Posterior vena cava (tissue), 2 donors: Measurements from ENCODE around the gene THUMPD1. TPM values are rescaled to one million over a fixed set of nuclear protein-coding genes. Genes with fewer than 3 reads are reported as not detected.
"Not testable (repeated sequence)": the region's sequence is repeated elsewhere in the genome, so short reads cannot be mapped to it uniquely, and the experiment has no call there.

ENCODE experiments used
- DNase-seq: peaks from one replicate; pipeline ENCODE4 v3.0.0-alpha.2; 2020; ENCODE audit warnings: low spot score
- intact Hi-C, 2 donors: fragments of 100-400 bp; cut with DNase I; formaldehyde crosslinking; loops; one replicate each; pipeline versions ENCODE4 v1.14.1 to v1.14.2; 2022 to 2023
- total RNA-seq, 2 donors: library from RNA; stranded (reverse); fragmentation: NEBNext Ultra II Directional; extraction: Animal tissue kit (Norgen Biotek cat#: 25700); gene quantifications; one replicate each; pipeline ENCODE4 v1.2.1, GENCODE V29; 2021
- donor health status: DM: yes; HTN: yes; CAD: no.
- donor health status: DM: yes; HTN: yes; CAD: no.

The THUMPD1 gene
- total RNA-seq, 2 donors from 2014 or later = 24.9 to 26.1 TPM

DNA sequence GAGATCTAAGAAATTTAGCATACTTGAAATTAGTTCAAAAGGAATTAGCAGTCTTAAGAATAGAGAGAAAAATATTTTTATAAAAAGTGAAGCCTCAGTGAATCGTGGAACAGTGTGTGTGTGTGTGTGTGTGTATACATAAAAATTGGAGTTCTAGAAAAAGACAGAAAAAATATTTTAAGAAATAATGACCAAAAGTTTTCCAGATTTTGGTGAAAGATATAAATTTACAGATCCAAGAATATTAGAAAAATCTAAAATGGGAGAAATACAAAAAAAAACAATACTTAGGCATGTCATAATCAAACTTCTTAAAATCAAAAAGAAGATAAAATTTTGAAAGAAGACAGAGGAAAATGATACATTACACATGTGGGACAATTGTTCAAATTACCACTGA, 35.6 kb downstream of the THUMPD1 start:
- intact Hi-C loops, DNase-seq: not testable (repeated sequence)

DNA sequence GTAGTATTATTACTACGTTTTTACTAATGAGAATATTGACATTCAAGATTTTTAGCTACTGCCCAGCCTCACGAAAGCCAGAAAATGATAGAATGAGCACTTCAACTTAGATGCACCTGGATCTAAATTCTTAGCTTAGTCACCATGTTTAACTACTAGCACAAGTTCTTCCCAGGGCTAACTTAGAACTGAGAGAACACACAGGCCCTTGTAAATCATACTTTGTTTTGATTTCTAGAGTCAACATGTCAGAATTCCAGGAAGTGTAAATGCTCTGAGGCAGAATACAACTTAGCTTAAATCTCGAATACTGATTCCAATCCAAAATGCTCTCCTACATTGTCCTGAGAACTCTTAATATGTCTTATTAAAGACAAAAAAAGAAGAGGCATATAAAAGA, 37.3 kb downstream of the THUMPD1 start:
- DNase-seq = no peak
- intact Hi-C loops = no loop called here

DNA sequence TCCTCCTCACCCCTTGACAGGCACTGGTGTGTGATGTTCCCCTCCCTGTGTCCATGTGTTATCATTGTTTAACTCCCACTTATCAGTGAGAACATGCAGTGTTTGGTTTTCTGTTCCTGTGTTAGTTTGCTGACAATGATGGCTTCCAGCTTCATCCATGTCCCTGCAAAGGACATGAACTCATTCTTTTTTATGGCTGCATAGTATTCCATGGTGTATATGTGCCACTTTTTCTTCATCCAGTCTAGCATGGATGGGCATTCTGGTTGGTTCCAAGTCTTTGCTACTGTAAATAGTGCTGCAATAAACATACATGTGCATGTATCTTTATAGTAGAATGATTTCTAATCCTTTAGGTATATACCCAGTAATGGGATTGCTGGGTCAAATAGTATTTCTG, 39.9 kb downstream of the THUMPD1 start:
- intact Hi-C loops, DNase-seq: not testable (repeated sequence)

DNA sequence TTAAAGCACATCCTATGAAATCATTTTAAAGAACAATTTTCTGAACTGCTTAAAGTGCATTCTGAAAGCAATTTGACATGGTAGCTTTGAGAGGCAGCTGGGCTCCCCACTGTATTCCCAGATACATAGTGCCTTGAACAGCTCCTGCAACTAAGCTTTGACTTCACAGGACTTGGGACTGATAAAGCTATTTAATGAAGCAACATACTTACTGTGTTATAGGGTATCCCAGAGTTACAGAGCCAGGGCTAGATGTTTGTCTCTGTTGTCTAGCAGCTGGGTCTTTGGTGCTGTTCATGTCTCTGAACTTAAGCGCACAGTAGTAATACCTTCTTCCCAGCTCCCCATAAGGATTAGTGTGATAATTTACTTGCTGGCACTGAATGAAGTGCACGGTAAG, 45.0 kb downstream of the THUMPD1 start:
- intact Hi-C loops = no loop called here

DNA sequence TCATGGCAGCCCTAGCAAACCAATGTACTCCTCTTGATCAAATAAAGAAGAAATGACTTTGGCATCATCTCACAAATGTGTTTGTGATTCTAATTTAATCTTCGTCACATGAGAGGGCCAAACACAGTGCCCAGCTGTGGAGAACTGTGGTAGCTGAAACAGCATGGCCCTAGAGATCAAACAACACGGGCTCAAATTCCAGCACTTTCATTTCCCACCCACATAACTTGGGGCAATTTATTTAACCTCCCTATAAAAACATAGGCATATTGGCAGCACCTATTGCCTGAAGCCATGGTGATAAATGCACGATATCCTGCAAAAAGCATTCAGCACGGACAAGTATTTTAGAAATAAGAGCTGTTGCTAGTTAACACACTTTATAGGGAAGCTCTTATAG, 46.6 kb downstream of the THUMPD1 start:
- intact Hi-C loops = no loop called here

More for the DNA sequence above, 45.0 kb downstream of the THUMPD1 start:
- no peak for DNase-seq

DNA sequence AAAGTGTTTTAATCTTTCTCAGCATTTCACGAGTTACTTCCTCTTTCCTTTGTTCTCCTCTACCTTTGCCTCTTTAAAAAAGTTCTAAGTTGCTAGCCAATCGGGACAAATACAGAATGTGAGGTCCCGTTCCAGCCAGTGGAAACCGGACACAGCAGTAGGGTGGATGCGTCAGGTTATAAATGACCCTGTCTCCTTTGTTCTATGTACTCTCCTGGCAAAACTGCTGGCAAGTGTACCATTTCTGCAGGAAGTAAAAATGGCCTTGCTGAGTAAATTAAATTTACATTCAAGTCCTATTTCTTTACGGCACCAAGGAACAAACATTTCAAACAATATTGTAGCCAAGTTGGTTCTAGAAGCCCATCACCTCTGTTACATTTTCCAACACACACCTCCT, 47.5 kb downstream of the THUMPD1 start:
- intact Hi-C loops = loop anchor here in 1 of 2 donors (5.0 kb wide), 1 partner anchor 568 kb away; no protein-coding TSS in a partner anchor
- DNase-seq = not testable (repeated sequence)

More for the DNA sequence above, 46.6 kb downstream of the THUMPD1 start:
- no peak for DNase-seq

DNA sequence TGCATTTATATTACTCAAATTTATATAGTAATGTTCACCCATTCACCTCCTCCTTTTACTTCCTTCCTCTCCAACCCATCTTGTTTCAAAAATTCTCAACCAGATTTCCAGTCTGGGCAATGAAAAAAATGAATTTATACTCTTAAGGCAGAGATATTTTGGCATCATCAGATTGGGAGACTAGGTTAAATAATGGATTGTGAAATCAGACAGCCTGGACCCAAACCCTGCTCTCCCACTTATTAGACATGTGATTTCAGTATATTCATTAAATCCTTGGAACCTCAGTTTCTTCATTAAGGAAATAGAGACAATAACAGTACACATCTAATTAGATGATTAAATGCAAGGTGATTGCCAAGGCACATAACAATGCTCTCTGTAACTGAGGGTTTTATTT, 52.0 kb downstream of the THUMPD1 start:
- no peak for DNase-seq
- intact Hi-C loops = loop anchor here in 1 of 2 donors (5.0 kb wide), 1 partner anchor 573 kb away; no protein-coding TSS in a partner anchor

DNA sequence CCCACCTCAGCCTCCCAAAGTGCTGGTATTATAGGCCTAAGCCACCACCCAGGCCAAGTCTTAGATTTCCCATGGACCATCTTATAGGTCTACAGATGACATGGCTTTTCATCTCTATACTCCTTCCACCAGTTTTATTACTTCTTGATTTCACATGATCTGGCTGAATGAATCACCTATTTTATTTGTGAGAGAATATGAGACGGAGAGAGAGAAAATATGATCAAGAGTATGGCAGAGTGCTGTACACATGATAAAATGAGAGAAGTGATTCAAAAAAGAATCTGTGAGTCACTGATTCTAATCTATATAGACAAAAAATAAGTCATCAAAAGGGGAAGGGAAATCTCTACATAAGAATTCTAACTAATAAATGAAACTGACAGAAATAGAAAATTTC, 57.8 kb downstream of the THUMPD1 start:
- intact Hi-C loops = no loop called here
- no peak for DNase-seq

Other genes with a start within 250 kb of the THUMPD1 start
- gene ACSM2B, start 165.5 kb downstream of the THUMPD1 start, total RNA-seq = not detected
- under 1 TPM in 1 of 2 donors, not detected in 1; 0.19 TPM for gene ACSM1, start 44.1 kb downstream of the THUMPD1 start, total RNA-seq
- 1 to 10 TPM; 2.1 to 3.6 TPM for gene ACSM3, start 22.2 kb upstream of the THUMPD1 start, total RNA-seq
- gene ERI2, start 64.7 kb upstream of the THUMPD1 start, total RNA-seq = 10 to 100 TPM in 1 of 2 donors, 1 to 10 TPM in 1; 7.8 to 13.6 TPM
- 1 to 10 TPM; 1.0 to 2.2 TPM for gene REXO5, start 64.7 kb upstream of the THUMPD1 start, total RNA-seq
- 10 to 100 TPM; 27.7 to 30.6 TPM for gene DCUN1D3, start 158.5 kb upstream of the THUMPD1 start, total RNA-seq
- gene LYRM1, start 159.0 kb upstream of the THUMPD1 start, total RNA-seq = 10 to 100 TPM; 32.7 to 38.8 TPM